Measurements from ENCODE around the gene CSNK2B.

The CSNK2B gene

GRCh38 chr6:31717499-31718222 is 51.8 kb downstream of the CSNK2B start:
- DNase-seq: no peak

- no peak for DNase-seq
Observed at GRCh38 chr6:31718265-31718664, 52.4 kb downstream of the CSNK2B start.

GRCh38 chr6:31719001-31719400 is 53.1 kb downstream of the CSNK2B start:
- DNase-seq: no peak

All from stimulated activated CD4-positive, alpha-beta T cell treated with anti-CD3 and anti-CD28 coated beads, Interleukin-12 subunit alpha, Interleukin-12 subunit beta, amount 100 ng/mL, for 4 hours (primary cell).